ENCODE measurements around the gene CNTNAP5. TPM values are rescaled to one million over a fixed set of nuclear protein-coding genes. Genes with fewer than 3 reads are reported as not detected.

Gene CNTNAP5
- total and polyA plus RNA-seq, 2 donors (not counting 1 experiment from before 2014, with no cell fraction given): not detected

- Mint-ChIP-seq H3K9me3 (ENCODE audit: insufficient read depth) (no peaks in the 10 kb centered on the region), H3K4me1 (no peaks in the 10 kb centered on the region), H3K4me3 (no peak overlapping the region), H3K27ac (no peak overlapping the region), H3K27me3 (no peaks in the 10 kb centered on the region)
- Histone ChIP-seq H3K9me3 (ENCODE audit: control extremely low read depth in 1 of 3, control insufficient read depth in 2 of 3, insufficient read depth in 1 of 3, low read length in 2 of 3) (no peaks in the 10 kb centered on the region), H3K27ac (ENCODE audit: low read length in 2 of 2) (no peak overlapping the region), H3K4me3 (ENCODE audit: control extremely low read depth in 1 of 5, extremely low read depth in 1 of 5, insufficient read depth in 1 of 5, low read depth in 2 of 5, low read length in 4 of 5) (no peak overlapping the region), H3K36me3 (replicated peaks in 1 of 2; ENCODE audit: control extremely low read depth in 1 of 2, control insufficient read depth in 1 of 2, extremely low read depth in 1 of 2, insufficient read depth in 2 of 2, low read length in 1 of 2) (no peaks in the 10 kb centered on the region), H3K4me2 (replicated peaks; ENCODE audit: low read depth, low read length, poor library complexity, severe bottlenecking) (no peak overlapping the region), H2AFZ (ENCODE audit: insufficient read depth, low read depth, low read length, poor library complexity, severe bottlenecking) (no peak overlapping the region), H3K9ac (ENCODE audit: low read length) (no peak overlapping the region), H4K20me1 (ENCODE audit: control insufficient read depth, insufficient read depth, low read length, poor library complexity, severe bottlenecking) (no peaks in the 10 kb centered on the region), H3K4me1 (ENCODE audit: control insufficient read depth in 2 of 2, insufficient read depth in 2 of 2, low read length in 2 of 2) (no peaks in the 10 kb centered on the region), H3K79me2 (ENCODE audit: control insufficient read depth, insufficient read depth, low read length) (no peaks in the 10 kb centered on the region), H3K27me3 (replicated peaks in 1 of 4; ENCODE audit: control extremely low read depth in 1 of 4, control insufficient read depth in 3 of 4, insufficient read depth in 4 of 4, low read length in 3 of 4) (no peaks in the 10 kb centered on the region)
- intact Hi-C loops (cut with micrococcal nuclease): no loop called here
- POLR2A ChIA-PET: no interaction called here
- no peak for DNase-seq
- CTCF ChIA-PET: no interaction called here
- TF ChIP-seq CTCF (IDR thresholded peaks at IDR 0.05) (no peak), EZH2 (IDR thresholded peaks at IDR 0.05; ENCODE audit: borderline replicate concordance, insufficient read depth, low read depth, low read length, poor library complexity, severe bottlenecking) (no peak)
- ATAC-seq (ENCODE audit: low read depth): no peak
Measured at GRCh38 chr2:124725187-124725586, 700.1 kb downstream of the CNTNAP5 start.

GRCh38 chr2:124740636-124741035, 715.5 kb downstream of the CNTNAP5 start:
- POLR2A ChIA-PET: no interaction called here
- no peaks in the 10 kb centered on the region for H3K4me1 ChIP-seq (ENCODE audit: control insufficient read depth in 2 of 2, insufficient read depth in 2 of 2, low read length in 2 of 2)
- no peak overlapping the region for H3K4me3 ChIP-seq (ENCODE audit: control extremely low read depth in 1 of 5, extremely low read depth in 1 of 5, insufficient read depth in 1 of 5, low read depth in 2 of 5, low read length in 4 of 5)
- no peaks in the 10 kb centered on the region for H3K79me2 ChIP-seq (ENCODE audit: control insufficient read depth, insufficient read depth, low read length)
- TF ChIP-seq CTCF (IDR thresholded peaks at IDR 0.05) (no peak), EZH2 (IDR thresholded peaks at IDR 0.05; ENCODE audit: borderline replicate concordance, insufficient read depth, low read depth, low read length, poor library complexity, severe bottlenecking) (no peak)
- 45% methylated on average over 1 of the region's 2 CpGs for WGBS (ENCODE audit: insufficient coverage)
- Mint-ChIP-seq H3K27me3 (no peaks in the 10 kb centered on the region), H3K4me1 (no peaks in the 10 kb centered on the region), H3K4me3 (no peak overlapping the region), H3K27ac (no peak overlapping the region), H3K9me3 (ENCODE audit: insufficient read depth) (peaks cover 6% of the 10 kb centered on the region)
- peaks cover 0 to 5% (median 0%) of the 10 kb centered on the region in 3 donors for H3K9me3 ChIP-seq (ENCODE audit: control extremely low read depth in 1 of 3, control insufficient read depth in 2 of 3, insufficient read depth in 1 of 3, low read length in 2 of 3)
- no peaks in the 10 kb centered on the region for H3K36me3 ChIP-seq (replicated peaks in 1 of 2; ENCODE audit: control extremely low read depth in 1 of 2, control insufficient read depth in 1 of 2, extremely low read depth in 1 of 2, insufficient read depth in 2 of 2, low read length in 1 of 2)
- H3K9ac ChIP-seq (ENCODE audit: low read length): no peak overlapping the region
- H3K27me3 ChIP-seq (replicated peaks in 1 of 4; ENCODE audit: control extremely low read depth in 1 of 4, control insufficient read depth in 3 of 4, insufficient read depth in 4 of 4, low read length in 3 of 4): no peaks in the 10 kb centered on the region
- no peaks in the 10 kb centered on the region for H4K20me1 ChIP-seq (ENCODE audit: control insufficient read depth, insufficient read depth, low read length, poor library complexity, severe bottlenecking)
- no peak overlapping the region for H3K4me2 ChIP-seq (replicated peaks; ENCODE audit: low read depth, low read length, poor library complexity, severe bottlenecking)
- no peak for DNase-seq
- H3K27ac ChIP-seq (ENCODE audit: low read length in 2 of 2): no peak overlapping the region
- no peak overlapping the region for H2AFZ ChIP-seq (ENCODE audit: insufficient read depth, low read depth, low read length, poor library complexity, severe bottlenecking)
- CTCF ChIA-PET: no interaction called here
- intact Hi-C loops (cut with micrococcal nuclease): no loop called here
- ATAC-seq (ENCODE audit: low read depth): no peak
